Measurements from ENCODE around the gene HTT. TPM values are rescaled to one million over a fixed set of nuclear protein-coding genes. Genes with fewer than 3 reads are reported as not detected.
A peak's percentile ranks its signal among the peaks of the same experiment; 100 is the strongest.

HTT gene
- total RNA-seq, result 109 TPM

- DNase-seq (ENCODE audit: low spot score), result peak; percentile 98
Observed at GRCh38 chr4:3074078-3074845, at the start of gene HTT, which contains the start of gene HTT-AS. TSS of gene HTT (plus strand) at chr4:3074681. CDS start at chr4:3074826, 145 bp downstream. TSS of gene HTT-AS (minus strand) at chr4:3074538.

DNA sequence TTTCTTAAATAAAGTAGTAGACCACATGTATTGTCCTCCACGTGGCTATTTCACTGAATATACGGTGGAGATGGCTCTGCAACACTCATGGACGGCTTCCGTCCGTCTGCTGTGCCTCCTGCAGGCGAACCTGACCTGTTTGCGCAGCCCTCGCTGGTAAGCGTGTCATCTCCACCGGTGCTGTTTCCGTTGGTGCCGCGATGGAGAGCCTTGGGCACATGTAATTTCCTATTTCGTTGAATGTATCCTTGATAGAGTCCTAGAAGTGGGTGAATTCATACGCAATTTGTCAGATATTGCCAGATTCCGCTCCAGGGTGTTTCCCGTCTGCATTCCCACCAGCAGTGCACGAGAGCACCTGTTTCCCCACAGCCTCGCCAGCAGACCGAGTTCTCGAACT, 48.6 kb upstream of the HTT start:
- DNase-seq (ENCODE audit: low spot score), result no peak

- DNase-seq (ENCODE audit: low spot score), result no peak
Observed at GRCh38 chr4:3026540-3026939, 47.9 kb upstream of the HTT start.

DNA sequence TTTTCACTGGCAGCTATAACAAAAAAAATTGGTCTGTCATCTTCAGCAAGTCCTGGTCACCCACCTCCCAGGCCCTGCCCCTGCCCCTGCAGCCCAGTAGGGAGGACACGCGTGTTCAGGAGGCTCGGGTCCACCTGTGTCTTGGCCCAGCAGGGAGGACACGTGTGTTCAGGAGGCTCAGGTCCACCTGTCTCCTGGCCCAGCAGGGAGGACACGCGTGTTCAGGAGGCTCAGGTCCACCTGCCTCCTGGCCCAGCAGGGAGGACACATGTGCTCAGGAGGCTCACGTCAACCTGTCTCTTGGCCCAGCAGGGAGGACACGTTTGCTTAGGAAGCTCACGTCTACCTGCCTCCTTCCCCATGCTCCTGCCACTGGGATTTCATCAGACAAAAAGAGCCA, 45.0 kb upstream of the HTT start:
- DNase-seq (ENCODE audit: low spot score), result no peak

GRCh38 chr4:3030566-3031356, 43.7 kb upstream of the HTT start:
- no peak for DNase-seq (ENCODE audit: low spot score)

DNA sequence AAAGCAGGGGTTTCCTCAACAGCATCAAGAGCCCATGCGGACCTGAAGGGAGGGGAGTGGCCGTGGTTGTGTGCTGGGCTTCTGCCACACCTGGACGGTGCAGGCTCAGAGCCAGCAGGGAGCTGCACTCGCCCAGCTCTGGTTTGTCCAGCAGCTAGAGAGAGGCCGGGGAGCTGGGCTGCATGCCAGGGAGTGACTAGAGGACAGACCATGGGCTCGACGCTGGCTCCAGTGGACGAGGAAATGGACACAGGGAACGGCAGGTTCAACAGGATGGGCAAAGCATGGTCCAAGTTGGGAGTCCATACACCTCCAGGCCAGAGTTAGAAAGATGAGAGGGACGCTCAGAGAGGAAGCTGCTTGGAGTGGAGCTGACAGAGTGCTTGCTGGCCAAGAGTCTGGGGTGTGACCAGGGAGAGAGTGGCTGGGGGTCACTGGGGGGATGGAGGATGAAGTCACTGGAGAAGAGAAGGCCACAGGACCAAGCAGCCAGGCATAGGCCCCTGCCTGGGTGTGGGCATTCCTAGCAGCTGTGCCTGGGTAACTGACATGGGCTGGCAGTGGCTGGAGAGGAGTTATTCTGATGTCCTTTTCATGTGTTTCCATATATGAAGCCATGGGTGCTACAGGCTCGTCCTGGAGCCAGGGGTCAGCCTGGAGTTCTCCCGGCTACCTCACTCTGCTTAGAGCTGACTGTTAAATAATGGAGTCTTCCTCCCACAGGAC, 43.0 kb upstream of the HTT start:
- DNase-seq (ENCODE audit: low spot score), result peak; percentile 65

GRCh38 chr4:3034231-3034630, 40.2 kb upstream of the HTT start:
- no peak for DNase-seq (ENCODE audit: low spot score)

DNA sequence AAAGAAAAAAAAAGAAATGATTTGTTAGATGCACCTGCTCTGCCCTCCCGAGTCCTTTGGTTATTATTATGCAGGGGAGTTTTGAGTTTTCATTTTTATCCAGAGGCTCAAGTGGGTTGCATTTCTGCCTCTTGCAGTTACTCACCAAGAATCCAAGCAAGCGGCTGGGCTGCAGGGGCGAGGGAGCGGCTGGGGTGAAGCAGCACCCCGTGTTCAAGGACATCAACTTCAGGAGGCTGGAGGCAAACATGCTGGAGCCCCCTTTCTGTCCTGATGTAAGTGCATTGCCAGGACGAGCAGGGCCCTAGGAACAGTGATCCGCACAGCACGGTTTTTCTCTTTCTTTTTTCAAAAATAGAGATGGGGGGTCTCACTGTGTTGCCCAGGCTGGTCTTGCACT, 39.2 kb upstream of the HTT start:
- no peak for DNase-seq (ENCODE audit: low spot score)

DNA sequence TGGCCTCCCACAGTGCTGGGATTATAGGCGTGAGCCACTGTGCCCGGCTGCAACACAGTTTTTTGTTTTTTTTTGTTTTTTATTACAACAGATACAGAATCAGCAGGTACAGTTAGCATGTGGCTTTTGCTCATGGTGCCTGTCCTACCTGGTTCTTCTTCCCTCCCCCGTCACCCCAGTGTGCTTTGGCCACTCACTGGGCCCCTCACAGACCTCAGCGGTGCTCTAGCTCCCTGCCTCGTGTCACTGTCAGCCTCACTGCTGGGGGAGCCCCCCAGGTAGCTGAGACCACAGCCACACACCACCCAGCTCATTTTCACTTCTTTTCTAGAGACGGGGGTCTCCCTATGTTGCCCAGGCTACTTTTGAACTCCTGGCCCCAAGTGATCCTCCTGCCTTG, 38.8 kb upstream of the HTT start:
- DNase-seq (ENCODE audit: low spot score), result no peak

DNA sequence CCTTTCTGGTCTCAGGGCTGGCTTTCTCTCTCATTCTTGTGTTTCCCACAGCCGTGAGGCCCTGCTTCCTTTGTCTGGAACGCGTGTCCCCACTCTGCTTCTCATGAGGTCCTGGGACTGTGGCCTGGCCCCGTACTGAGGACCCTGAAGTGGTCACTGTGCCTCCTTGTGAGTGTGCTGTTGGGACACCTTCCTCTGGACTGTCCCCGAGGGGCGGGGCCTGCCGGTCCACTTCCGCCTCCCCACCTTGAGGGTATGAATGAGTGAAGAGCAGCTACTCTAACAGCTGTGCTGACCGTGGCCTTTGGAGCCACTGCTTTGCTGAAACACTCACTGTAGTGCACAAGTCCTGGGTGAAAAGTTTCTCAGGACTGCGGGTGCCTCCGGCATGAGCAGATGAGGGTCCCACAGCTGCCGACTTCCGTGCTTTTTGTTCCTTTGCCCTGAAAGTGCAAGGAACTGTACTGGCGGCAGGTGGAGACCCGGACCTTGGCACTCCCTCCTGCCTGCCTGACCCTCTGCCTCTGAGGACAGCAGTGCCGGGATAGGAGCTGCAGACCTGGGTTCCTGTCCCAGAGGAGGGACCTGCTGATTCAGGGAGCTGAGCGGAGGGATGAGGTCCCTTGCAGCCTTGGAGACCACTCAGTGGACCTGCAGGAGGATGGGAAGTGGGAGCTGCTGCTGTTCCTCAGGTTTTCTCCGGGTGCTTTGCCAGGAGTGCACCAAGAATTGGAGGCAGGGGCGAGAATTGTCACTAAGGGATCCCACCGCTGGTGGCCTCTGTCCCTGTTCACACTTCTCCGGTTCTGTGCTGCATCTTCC, 38.1 kb upstream of the HTT start:
- no peak for DNase-seq (ENCODE audit: low spot score)

- no peak for DNase-seq (ENCODE audit: low spot score)
Observed at GRCh38 chr4:3037957-3038461, 36.5 kb upstream of the HTT start.

GRCh38 chr4:3039706-3040366, 34.6 kb upstream of the HTT start:
- no peak for DNase-seq (ENCODE audit: low spot score)

GRCh38 chr4:3040452-3041191, 33.9 kb upstream of the HTT start:
- no peak for DNase-seq (ENCODE audit: low spot score)

DNA sequence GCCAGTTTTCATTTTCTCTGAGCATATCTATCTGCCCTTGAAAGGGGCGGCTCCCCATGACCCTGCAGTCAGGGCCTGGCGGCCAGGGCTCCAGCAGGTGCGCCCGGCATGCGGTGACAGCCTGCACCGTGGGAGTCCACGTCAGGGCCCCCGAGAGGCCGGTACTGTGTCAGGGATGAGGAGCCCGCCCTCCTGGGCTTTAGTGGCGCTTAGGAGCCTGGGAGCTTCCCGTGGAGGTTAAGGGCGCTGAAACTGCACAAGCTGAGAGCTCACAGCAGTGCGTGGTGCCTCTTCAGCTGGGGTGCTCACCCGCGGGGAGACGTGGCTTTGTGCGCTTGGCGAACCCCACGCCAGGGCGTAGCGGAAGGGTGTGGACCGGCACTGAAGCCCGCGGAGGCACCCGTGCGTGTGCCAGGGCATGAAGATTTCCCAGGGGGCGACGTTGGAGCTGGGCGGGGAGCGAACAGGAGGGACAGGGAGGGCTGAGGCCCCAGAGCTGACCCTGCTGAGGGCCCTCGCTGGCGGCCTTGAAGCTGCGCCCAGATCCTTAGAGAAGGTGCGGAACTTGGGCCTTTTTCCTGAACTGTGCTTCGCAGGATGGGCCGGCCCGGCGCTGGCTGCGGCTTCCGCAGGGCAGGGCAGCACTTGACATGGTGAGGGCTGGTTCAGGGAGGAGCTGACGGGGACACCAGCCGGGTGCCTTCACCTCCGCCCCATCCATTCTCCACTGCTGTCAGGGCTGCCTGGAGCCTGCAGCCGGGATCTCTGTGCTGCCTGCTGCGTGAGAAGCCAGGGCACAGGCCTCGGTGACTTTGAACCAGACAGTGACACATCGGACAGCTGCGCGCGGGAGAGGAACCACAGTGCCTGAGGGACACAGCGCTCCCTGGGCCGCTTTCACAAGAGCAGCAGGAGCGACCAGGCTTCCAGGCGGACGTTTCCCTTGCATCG, 33.0 kb upstream of the HTT start:
- DNase-seq (ENCODE audit: low spot score), result peak; percentile 62

GRCh38 chr4:3042226-3042625, 32.3 kb upstream of the HTT start:
- no peak for DNase-seq (ENCODE audit: low spot score)

DNA sequence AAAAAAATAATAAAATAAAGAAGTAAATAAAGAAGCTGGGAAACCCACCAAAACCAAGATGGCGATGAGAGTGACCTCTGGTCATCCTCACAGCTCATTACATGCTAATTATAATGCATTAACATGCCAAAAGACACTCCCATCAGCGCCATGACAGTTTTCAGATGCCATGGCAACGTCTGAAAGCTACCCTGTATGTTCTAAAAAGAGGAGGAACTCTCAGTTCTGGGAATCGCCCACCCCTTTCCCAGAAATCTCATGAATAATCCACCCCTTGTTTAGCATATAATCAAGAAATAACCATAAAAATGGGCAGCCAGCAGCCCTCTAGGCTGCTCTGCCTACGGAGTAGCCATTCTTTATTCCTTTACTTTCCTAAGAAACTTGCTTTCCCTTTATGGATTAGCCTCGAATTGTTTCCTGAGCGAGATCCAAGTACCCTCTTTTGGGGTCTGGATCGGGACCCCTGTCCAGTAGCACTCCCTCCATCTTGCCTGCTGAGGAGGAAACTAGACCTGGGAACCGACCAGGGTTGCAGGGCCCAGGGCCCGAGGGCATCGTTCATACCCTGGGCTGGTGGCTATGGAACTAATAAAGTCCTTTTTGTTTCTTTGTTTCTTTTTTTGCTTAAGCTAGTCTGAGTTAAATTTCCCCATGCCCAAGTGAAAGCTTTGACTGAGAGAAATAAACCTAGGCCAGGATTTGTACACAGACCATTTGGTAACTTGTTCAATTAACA, 31.0 kb upstream of the HTT start:
- no peak for DNase-seq (ENCODE audit: low spot score)

DNA sequence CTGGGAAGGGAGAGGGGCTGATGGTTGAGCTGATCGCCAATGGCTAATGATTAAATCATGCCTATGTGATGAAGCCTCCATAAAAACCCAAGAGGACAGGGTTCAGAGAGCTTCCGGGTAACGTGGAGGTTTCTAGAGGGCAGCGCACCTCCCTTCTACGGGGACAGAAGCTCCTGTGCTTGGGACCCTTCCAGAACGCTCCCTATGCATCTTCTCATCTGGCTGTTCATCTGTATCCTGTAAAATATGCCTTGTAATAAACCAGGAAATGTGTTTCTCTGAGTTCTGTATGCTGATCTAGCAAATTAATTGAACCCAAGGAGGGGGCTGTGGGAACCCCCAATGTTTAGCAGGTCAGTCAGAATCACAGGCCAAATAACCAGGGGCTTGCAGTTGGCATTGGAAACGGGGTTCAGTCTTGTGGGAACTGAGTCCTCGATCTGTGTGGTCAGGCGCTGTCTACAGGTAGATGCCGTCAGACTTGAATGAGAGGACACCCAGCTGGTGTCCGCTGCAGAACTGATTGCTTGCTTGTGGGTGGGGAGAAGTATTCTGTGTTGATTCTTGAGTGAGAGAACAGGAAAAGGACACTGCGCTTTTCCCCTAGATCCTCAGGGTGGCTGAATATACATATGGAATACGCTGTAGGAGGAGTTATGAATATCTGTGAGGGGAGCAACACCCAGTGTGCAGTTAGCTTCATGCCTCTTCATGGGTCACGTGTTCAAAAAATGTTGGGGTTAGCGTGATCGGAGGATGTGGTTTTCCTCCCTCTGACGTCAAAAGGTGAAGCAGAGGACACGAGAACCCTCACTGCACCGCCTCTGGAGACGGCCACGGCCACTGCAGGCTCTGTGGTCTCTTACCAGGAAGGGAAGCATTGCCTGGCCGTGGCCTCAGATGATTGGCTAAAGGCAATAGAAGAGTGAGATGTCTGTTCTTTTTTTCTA, 29.3 kb upstream of the HTT start:
- DNase-seq (ENCODE audit: low spot score), result no peak
